Psoas muscle (tissue), 8 donors: ENCODE results near the gene WDPCP. TPM values are rescaled to one million over a fixed set of nuclear protein-coding genes. Genes with fewer than 3 reads are reported as not detected.

Source experiments
- ATAC-seq, 4 donors: fragments of 200-7000 bp; cut with Tn5 transposase; one replicate each; pipeline ENCODE4 v1.9.1; 2020; ENCODE audit warnings: moderate library complexity in 3 of 4, mild to moderate bottlenecking in 2 of 4
- DNase-seq, 2 donors: peaks; one replicate each; pipeline ENCODE4 v3.0.0-alpha.2; 2020
- H3K27ac ChIP-seq: fragments of 200-600 bp; one replicate; pipeline ENCODE4 v1.8.0; 2022
- H3K27me3 ChIP-seq, 3 donors: fragments of 200-600 bp in 1 of 3; one replicate each; pipeline versions ENCODE4 v1.6.1 to v1.8.0; 2013 to 2022; ENCODE audit warnings: low read length in 2 of 3, mild to moderate bottlenecking in 2 of 3, moderate library complexity in 1 of 3; ENCODE audit not compliant: insufficient read depth in 3 of 3
- H3K36me3 ChIP-seq, 2 donors: fragments of 200-600 bp in 1 of 2; one replicate each; pipeline versions ENCODE4 v1.6.1 to v1.8.0; 2013 to 2022; ENCODE audit warnings: low read depth in 1 of 2, mild to moderate bottlenecking in 1 of 2, moderate library complexity in 1 of 2; ENCODE audit not compliant: insufficient read depth in 1 of 2
- H3K4me1 ChIP-seq: fragments of 200-600 bp; one replicate; pipeline ENCODE4 v1.8.0; 2022
- H3K4me3 ChIP-seq: fragments of 200-600 bp; one replicate; pipeline ENCODE4 v1.8.0; 2022; ENCODE audit warnings: mild to moderate bottlenecking
- H3K9me3 ChIP-seq: fragments of 200-600 bp; one replicate; pipeline ENCODE4 v1.8.0; 2022
- CTCF ChIP-seq: fragments of 200-600 bp; IDR thresholded peaks from one replicate; pipeline ENCODE4 v1.8.0; 2022; ENCODE audit warnings: antibody characterized with exemption
- WGBS, 3 donors: extraction: QIAGEN DNeasy Blood & Tissue Kit; methylation state at CpG; one replicate each; pipeline versions ENCODE4 v1.1.6 to v1.1.7; 2013; 5-methylcytosine and 5-hydroxymethylcytosine counted together
- intact Hi-C, 2 donors: fragments of 100-400 bp; cut with DNase I; formaldehyde crosslinking; loops; one replicate each; pipeline versions ENCODE4 v1.11.0 to v1.14.2; 2022
- polyA plus RNA-seq, 3 donors: library from polyadenylated mRNA; stranded (reverse); fragments of 200-250 nt; gene quantifications; one replicate each; pipeline ENCODE4 v1.2.3, GENCODE V29; 2013
- total RNA-seq, 4 donors: library from RNA; stranded (reverse); fragmentation: NEBNext Ultra II Directional in 2 of 4; extraction: Animal tissue kit (Norgen Biotek cat#: 25700) in 2 of 4; gene quantifications; one replicate each; pipeline versions ENCODE4 v1.2.1 to v1.2.4, GENCODE V29; 2021 to 2023
- donor health status: healthy with polysubstance abuse.
- donor health status: DM: no; HTN: no; CAD: no; lungs with moderate emphysema.
- donor health status: Bipolar disorder and iron deficiency.
- donor health status: healthy.
- donor health status: DM: yes; HTN: yes; CAD: no.
- donor health status: DM: no; HTN: no; CAD: no.
- donor health status: DM: no; HTN: no; CAD: no.
- donor health status: DM: yes; HTN: yes; CAD: no.

WDPCP gene
- total and polyA plus RNA-seq, 7 donors = 1.7 to 17.2 (median 4.4) TPM

DNA sequence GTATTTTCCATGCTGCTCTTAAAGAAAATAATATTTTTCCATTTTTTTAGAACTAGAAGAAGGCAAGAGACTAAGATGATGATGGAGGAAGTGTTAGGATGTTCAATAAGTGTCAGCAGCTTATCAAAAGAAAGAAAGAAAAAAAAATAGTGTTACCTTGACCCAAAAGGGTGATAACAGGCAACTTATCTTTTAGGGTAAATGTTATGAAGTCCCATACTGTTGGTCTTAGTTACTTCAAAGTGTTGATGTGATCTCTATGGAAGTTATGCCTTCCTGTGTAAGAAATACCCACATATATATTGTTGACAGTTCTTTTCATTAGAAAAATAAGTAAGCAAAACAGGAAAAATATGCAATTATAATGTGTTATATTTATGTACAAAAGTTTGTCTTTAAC is 394.1 kb downstream of the WDPCP start:
- H3K27ac ChIP-seq = no peak overlapping the region
- H3K36me3 ChIP-seq = no peaks in the 10 kb centered on the region
- ATAC-seq (no peak), DNase-seq (no peak)
- H3K27me3 ChIP-seq = no peaks in the 10 kb centered on the region
- H3K4me1 ChIP-seq = no peaks in the 10 kb centered on the region
- TF ChIP-seq CTCF = no peak
- no peaks in the 10 kb centered on the region for H3K9me3 ChIP-seq
- H3K4me3 ChIP-seq = no peak overlapping the region
- intact Hi-C loops = no loop called here

DNA sequence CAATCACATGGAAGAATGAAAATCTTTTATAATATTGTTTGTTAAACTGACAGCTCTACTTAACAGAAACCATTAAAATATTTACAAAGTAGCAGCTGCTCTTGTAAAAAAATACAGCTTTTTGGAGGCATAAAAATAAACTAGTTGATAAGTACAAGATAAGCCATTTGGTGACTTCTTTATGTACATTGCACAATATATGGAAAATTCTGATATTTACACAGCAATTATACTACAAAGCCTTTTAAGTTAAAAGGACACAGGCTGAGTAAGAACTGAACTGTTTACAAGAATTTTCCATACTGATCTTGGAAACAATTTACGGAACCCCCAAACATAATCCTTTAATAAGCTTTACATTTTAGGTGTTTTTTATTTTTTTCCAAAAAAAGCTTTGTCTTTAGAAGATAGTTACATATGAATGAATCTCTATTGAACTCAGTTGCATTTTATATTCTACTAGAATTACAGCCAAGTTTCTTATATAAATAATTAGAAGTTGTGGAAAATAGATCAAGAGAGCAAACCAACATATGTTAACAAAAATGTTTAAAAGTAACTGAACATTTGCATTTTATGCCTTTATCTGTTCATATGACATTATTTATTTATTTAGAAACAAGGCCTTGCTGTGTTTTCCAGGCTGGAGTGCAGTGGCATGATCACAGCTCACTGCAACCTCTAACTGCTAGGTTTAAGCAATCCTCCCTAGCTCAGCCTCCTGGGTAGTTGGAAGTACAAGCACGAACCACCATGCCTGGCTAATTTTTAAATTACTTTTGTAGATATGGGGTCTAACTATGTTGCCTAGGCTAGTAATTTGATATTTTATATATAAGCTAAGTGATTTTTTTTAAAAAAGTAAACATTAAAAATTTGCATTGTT is 395.1 kb downstream of the WDPCP start:
- Histone ChIP-seq H3K27me3 (no peaks in the 10 kb centered on the region), H3K36me3 (no peaks in the 10 kb centered on the region), H3K4me1 (no peaks in the 10 kb centered on the region), H3K27ac (no peak overlapping the region), H3K9me3 (no peaks in the 10 kb centered on the region), H3K4me3 (no peak overlapping the region)
- intact Hi-C loops = no loop called here
- no peak for ATAC-seq
- no peak for TF ChIP-seq CTCF
- no peak for DNase-seq
- WGBS, 3 donors = 89 to 94% (median 94%) methylated on average over 2 of the region's 2 CpGs

DNA sequence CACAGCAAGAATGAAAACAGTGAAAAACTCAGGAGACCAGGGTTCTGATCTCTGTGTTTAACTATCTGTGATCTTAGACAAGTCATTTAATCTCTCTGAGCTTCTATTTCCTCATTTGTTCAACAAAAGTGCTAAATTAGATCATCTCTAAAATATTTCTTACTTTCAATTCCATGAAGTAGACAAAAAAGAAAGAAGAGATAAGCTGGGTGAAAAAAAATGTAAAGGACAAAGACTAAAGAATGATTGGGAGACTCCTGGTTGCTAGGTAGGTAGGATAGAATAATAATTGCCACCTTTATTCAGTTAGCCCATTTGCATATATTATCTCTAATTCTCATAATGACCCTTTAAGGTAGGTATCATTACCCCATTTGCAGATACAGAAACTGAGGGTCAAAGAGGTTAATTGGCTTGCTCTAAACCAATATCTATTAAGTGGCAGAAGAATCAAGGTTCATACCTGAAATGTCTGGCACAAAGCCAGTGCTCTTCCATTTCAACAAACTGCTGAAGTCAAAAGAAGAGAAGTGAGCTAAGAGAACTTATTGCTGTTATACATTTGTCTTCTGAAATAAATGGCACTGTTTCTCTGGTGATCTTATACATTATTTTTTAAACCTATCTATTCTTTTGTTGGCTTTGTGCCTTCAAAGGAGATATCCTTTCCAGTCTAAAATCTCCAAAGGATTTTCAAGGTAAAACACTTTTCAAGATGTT is 395.9 kb downstream of the WDPCP start:
- no peak for DNase-seq
- Histone ChIP-seq H3K27me3 (no peaks in the 10 kb centered on the region), H3K27ac (no peak overlapping the region), H3K9me3 (no peaks in the 10 kb centered on the region), H3K36me3 (no peaks in the 10 kb centered on the region), H3K4me3 (no peak overlapping the region), H3K4me1 (no peaks in the 10 kb centered on the region)
- ATAC-seq = no peak
- intact Hi-C loops = no loop called here
- TF ChIP-seq CTCF = no peak

GRCh38 chr2:63189026-63189425 is 399.3 kb downstream of the WDPCP start:
- ATAC-seq = no peak
- H3K27ac ChIP-seq = no peak overlapping the region
- H3K27me3 ChIP-seq = no peaks in the 10 kb centered on the region

More at GRCh38 chr2:63189026-63189425, 399.3 kb downstream of the WDPCP start:
- Histone ChIP-seq H3K4me1 (no peaks in the 10 kb centered on the region), H3K36me3 (no peaks in the 10 kb centered on the region), H3K4me3 (no peak overlapping the region), H3K9me3 (no peaks in the 10 kb centered on the region)
- intact Hi-C loops = no loop called here
- DNase-seq = no peak
- 24 to 28% (median 25%) methylated on average over 4 of the region's 4 CpGs for WGBS, 3 donors
- TF ChIP-seq CTCF = no peak
